Neural crest cell (in vitro differentiated cells): ENCODE results near the gene PPP1R9B. TPM values are rescaled to one million over a fixed set of nuclear protein-coding genes. Genes with fewer than 3 reads are reported as not detected.

Experiments
- DNase-seq: peaks from one replicate; pipeline ENCODE4 v3.0.0; 2021; ENCODE audit warnings: low read depth, mixed read lengths, low spot score
- H3K27ac Mint-ChIP-seq: one replicate; pipeline ENCODE4 v1.8.0; 2021; ENCODE audit warnings: mild to moderate bottlenecking, mixed read lengths; ENCODE audit not compliant: unreplicated experiment
- H3K27me3 Mint-ChIP-seq: 2 replicates; pipeline ENCODE4 v1.8.0; 2021; ENCODE audit warnings: low read depth, mild to moderate bottlenecking, mixed read lengths
- H3K36me3 Mint-ChIP-seq: 2 replicates; pipeline ENCODE4 v1.8.0; 2021; ENCODE audit warnings: low read depth, mild to moderate bottlenecking, mixed read lengths
- H3K4me1 Mint-ChIP-seq: 2 replicates; pipeline ENCODE4 v1.8.0; 2021; ENCODE audit warnings: mixed read lengths
- H3K4me3 Mint-ChIP-seq: one replicate; pipeline ENCODE4 v1.8.0; 2021; ENCODE audit warnings: mild to moderate bottlenecking, mixed read lengths
- H3K9me3 Mint-ChIP-seq: 2 replicates; pipeline ENCODE4 v1.8.0; 2021; ENCODE audit warnings: mixed read lengths
- CTCF ChIP-seq: fragments of 200-600 bp; sonication (generic); conservative IDR thresholded peaks from 2 replicates; pipeline ENCODE4 v1.5.0; 2021; ENCODE audit warnings: antibody characterized with exemption, mild to moderate bottlenecking
- total RNA-seq: library from RNA; stranded (reverse); gene quantifications from 2 replicates; pipeline ENCODE4 v1.2.1, GENCODE V29; 2021

The PPP1R9B gene
- total RNA-seq, 1 donor from 2014 or later: 68.8 TPM

GRCh38 chr17:50196826-50197225 lies 46.3 kb upstream of the PPP1R9B start:
- no peak for DNase-seq
- no peaks in the 10 kb centered on the region for H3K36me3 Mint-ChIP-seq
- H3K4me3 Mint-ChIP-seq: no peak overlapping the region
- peaks cover 23% of the 10 kb centered on the region for H3K4me1 Mint-ChIP-seq
- no peak overlapping the region for H3K27ac Mint-ChIP-seq
- no peaks in the 10 kb centered on the region for H3K9me3 Mint-ChIP-seq
- TF ChIP-seq CTCF: no peak
- peaks cover 35% of the 10 kb centered on the region for H3K27me3 Mint-ChIP-seq

GRCh38 chr17:50196036-50196435 lies 45.6 kb upstream of the PPP1R9B start:
- H3K4me1 Mint-ChIP-seq: peaks cover 19% of the 10 kb centered on the region
- no peak for DNase-seq
- no peaks in the 10 kb centered on the region for H3K9me3 Mint-ChIP-seq
- no peak overlapping the region for H3K27ac Mint-ChIP-seq
- no peak overlapping the region for H3K4me3 Mint-ChIP-seq
- H3K27me3 Mint-ChIP-seq: peaks cover 28% of the 10 kb centered on the region
- no peak for TF ChIP-seq CTCF
- H3K36me3 Mint-ChIP-seq: no peaks in the 10 kb centered on the region

GRCh38 chr17:50194934-50195865 lies 44.7 kb upstream of the PPP1R9B start:
- Mint-ChIP-seq H3K27me3 (peaks cover 20% of the 10 kb centered on the region), H3K9me3 (no peaks in the 10 kb centered on the region), H3K4me1 (peaks cover 14% of the 10 kb centered on the region), H3K27ac (peak overlapping the region; percentile 57), H3K4me3 (no peak overlapping the region), H3K36me3 (no peaks in the 10 kb centered on the region)
- TF ChIP-seq CTCF: no peak
- no peak for DNase-seq

- Mint-ChIP-seq H3K27me3 (peaks cover 15% of the 10 kb centered on the region), H3K27ac (no peak overlapping the region), H3K4me3 (no peak overlapping the region), H3K36me3 (no peaks in the 10 kb centered on the region), H3K9me3 (no peaks in the 10 kb centered on the region), H3K4me1 (peaks cover 10% of the 10 kb centered on the region)
- no peak for TF ChIP-seq CTCF
- no peak for DNase-seq
These were observed 43.9 kb upstream of the PPP1R9B start for GRCh38 chr17:50194140-50194933.

GRCh38 chr17:50192618-50193291 lies 42.3 kb upstream of the PPP1R9B start:
- Mint-ChIP-seq H3K36me3 (no peaks in the 10 kb centered on the region), H3K27ac (no peak overlapping the region), H3K4me3 (no peak overlapping the region), H3K4me1 (no peaks in the 10 kb centered on the region), H3K27me3 (peaks cover 5% of the 10 kb centered on the region), H3K9me3 (no peaks in the 10 kb centered on the region)
- no peak for TF ChIP-seq CTCF
- no peak for DNase-seq
